ENCODE results near the gene HIVEP3. TPM values are rescaled to one million over a fixed set of nuclear protein-coding genes. Genes with fewer than 3 reads are reported as not detected.

HIVEP3 gene
- polyA plus RNA-seq, 1 of the 3 experiments (the other 2 are of a cell fraction) = 6.4 TPM

- Histone ChIP-seq H3K4me2 (0 out of 2 replicates have a peak overlapping the region, but pooled peaks have one; percentile 3), H2AFZ (ENCODE audit: low read depth) (no peak overlapping the region), H3K9ac (no peak overlapping the region), H3K9me3 (no peaks in the 10 kb centered on the region), H3K4me1 (ENCODE audit: control insufficient read depth in 1 of 2, insufficient read depth in 2 of 2, low read depth in 1 of 2, low read length in 1 of 2) (peaks cover 29 to 55% of the 10 kb centered on the region in 2 experiments), H4K20me1 (ENCODE audit: insufficient read depth) (no peaks in the 10 kb centered on the region), H3K79me2 (ENCODE audit: insufficient read depth) (no peaks in the 10 kb centered on the region), H3K36me3 (replicated peaks in 1 of 2; ENCODE audit: control insufficient read depth in 1 of 2, insufficient read depth in 2 of 2, low read length in 1 of 2) (no peaks in the 10 kb centered on the region), H3K27me3 (ENCODE audit: insufficient read depth) (no peaks in the 10 kb centered on the region), H3K9me2 (no peaks in the 10 kb centered on the region), H3F3A (replicated peaks; ENCODE audit: insufficient read depth) (peaks cover 12% of the 10 kb centered on the region), H3K27ac (ENCODE audit: low read depth in 2 of 2, low read length in 1 of 2) (peak overlapping the region; percentile 43 to 58), H3K4me3 (ENCODE audit: low read depth in 2 of 2, low read length in 1 of 2) (no peak overlapping the region)
- DNase-seq = no peak
- ChIA-PET POLR2A (no interaction called here), CTCF (interaction anchor here (1.0 to 11.2 kb wide), 14 partner anchors 9 to 117 kb away, joined by 3 to 93 read pairs (median 6); partner anchors contain the start of gene EDN2)
- no peak for TF ChIP-seq RAD21 (IDR thresholded peaks at IDR 0.05; ENCODE audit: low read length)
- TF ChIP-seq FOXM1 (IDR thresholded peaks at IDR 0.05; ENCODE audit: low read depth) = no peak
- no peak for TF ChIP-seq ZBTB33 (IDR thresholded peaks at IDR 0.05; ENCODE audit: borderline replicate concordance, low read depth)
- no peak for TF ChIP-seq GABPA (IDR thresholded peaks at IDR 0.05; ENCODE audit: low read depth)
- TF ChIP-seq YY1 (IDR thresholded peaks at IDR 0.05; ENCODE audit: low read depth) = no peak
- no peak for TF ChIP-seq FOXJ3 (CRISPR knock-in tag; IDR thresholded peaks at IDR 0.05)
- no peak for TF ChIP-seq REST (IDR thresholded peaks at IDR 0.05; ENCODE audit: low read depth, low read length)
- no peak for TF ChIP-seq TEAD4 (IDR thresholded peaks at IDR 0.05; ENCODE audit: borderline replicate concordance, insufficient read depth)
- no peak for TF ChIP-seq SIN3A (IDR thresholded peaks at IDR 0.05; ENCODE audit: borderline replicate concordance, low read depth, low read length)
- TF ChIP-seq MXI1 (IDR thresholded peaks at IDR 0.05; ENCODE audit: low read depth, low read length) = no peak
- no peak for TF ChIP-seq RFX5 (IDR thresholded peaks at IDR 0.05; ENCODE audit: low read length)
- TF ChIP-seq RXRA (IDR thresholded peaks at IDR 0.05; ENCODE audit: borderline replicate concordance, low read depth) = no peak
- WGBS (ENCODE audit: low lambda C conversion rate) = 77% methylated on average over 4 of the region's 4 CpGs
Observed at GRCh38 chr1:41475346-41475745, 443.4 kb downstream of the HIVEP3 start.
